ENCODE data around the gene MUL1.

GRCh38 chr1:20470194-20470593 lies 37.8 kb downstream of the MUL1 start:
- TF ChIP-seq CTCF (IDR thresholded peaks at IDR 0.05), result no peak
- TF ChIP-seq POLR2A (IDR thresholded peaks at IDR 0.05), result no peak

Data from testis (tissue), 2 donors.